Muscle layer of colon (tissue), 2 donors: ENCODE data around the gene SIK3.

Experiments
- H3K27ac ChIP-seq: one replicate; pipeline ENCODE4 v1.7.0; 2013; ENCODE audit warnings: low read depth, mild to moderate bottlenecking, low read length, moderate library complexity
- H3K27me3 ChIP-seq, 2 donors: one replicate each; pipeline ENCODE4 v1.7.0; 2013; ENCODE audit warnings: low read length in 2 of 2, mild to moderate bottlenecking in 2 of 2; ENCODE audit not compliant: insufficient read depth in 2 of 2, control insufficient read depth in 1 of 2
- H3K36me3 ChIP-seq: one replicate; pipeline ENCODE4 v1.7.0; 2013; ENCODE audit warnings: mild to moderate bottlenecking, low read length; ENCODE audit not compliant: insufficient read depth
- H3K4me1 ChIP-seq: one replicate; pipeline ENCODE4 v1.7.0; 2013; ENCODE audit warnings: mild to moderate bottlenecking, low read length; ENCODE audit not compliant: insufficient read depth
- H3K4me3 ChIP-seq, 2 donors: one replicate each; pipeline ENCODE4 v1.7.0; 2013; ENCODE audit warnings: low read length in 2 of 2, low read depth in 1 of 2, mild to moderate bottlenecking in 1 of 2, moderate library complexity in 1 of 2
- H3K9ac ChIP-seq: one replicate; pipeline ENCODE4 v1.7.0; 2013; ENCODE audit warnings: low read length
- H3K9me3 ChIP-seq: one replicate; pipeline ENCODE4 v1.7.0; 2013; ENCODE audit warnings: mild to moderate bottlenecking, low read length
- donor health status: abdominal sarcoma.
- donor health status: Adenocarcinoma of cecum.

The SIK3 gene

DNA sequence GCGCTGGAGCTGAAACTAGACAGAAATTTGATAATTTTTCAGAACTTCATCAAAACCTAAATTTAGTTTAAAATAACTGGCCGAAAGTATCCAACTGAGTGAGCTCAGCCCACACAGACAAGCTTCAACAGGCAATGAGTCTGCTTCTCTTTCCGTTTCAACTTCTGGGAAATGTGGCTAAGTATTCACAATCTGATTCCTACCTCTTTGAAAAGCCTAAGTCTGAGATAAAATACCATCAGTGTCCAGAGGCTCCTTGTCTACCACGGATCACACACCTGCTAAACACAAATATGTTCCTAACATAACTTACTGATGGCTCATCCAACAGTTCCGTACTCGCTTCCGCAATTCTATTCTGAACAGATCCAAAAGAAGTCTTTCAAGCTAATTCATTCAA is 8.5 kb downstream of the SIK3 start:
- no peak overlapping the region for H3K4me3 ChIP-seq
- H3K4me1 ChIP-seq = peaks cover 53% of the 10 kb centered on the region

DNA sequence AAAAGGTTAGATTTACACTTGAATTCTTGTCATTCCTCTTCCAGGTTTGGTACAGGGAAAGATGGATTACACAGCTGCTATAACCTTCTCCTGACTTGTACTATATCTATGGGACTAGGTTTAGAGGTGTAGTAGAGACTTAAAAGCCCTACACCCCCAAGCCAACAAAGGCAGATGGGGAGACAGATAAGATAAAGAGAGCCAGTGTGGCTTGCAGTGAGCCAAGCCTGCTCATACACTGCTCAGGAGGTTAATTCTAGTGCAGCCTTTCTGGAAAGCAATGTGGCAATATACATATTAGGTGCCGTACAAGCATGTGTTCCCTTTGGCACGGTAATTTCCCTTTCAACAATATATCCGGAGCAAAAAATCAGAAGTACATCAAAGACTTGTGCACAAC is 10.8 kb downstream of the SIK3 start:
- Histone ChIP-seq H3K27ac (no peak overlapping the region), H3K9me3 (no peaks in the 10 kb centered on the region), H3K36me3 (no peaks in the 10 kb centered on the region), H3K9ac (no peak overlapping the region), H3K4me1 (peaks cover 45% of the 10 kb centered on the region), H3K4me3 (no peak overlapping the region), H3K27me3 (no peaks in the 10 kb centered on the region)

More for the DNA sequence above, 8.5 kb downstream of the SIK3 start:
- Histone ChIP-seq H3K9me3 (no peaks in the 10 kb centered on the region), H3K27me3 (no peaks in the 10 kb centered on the region), H3K9ac (no peak overlapping the region), H3K36me3 (no peaks in the 10 kb centered on the region), H3K27ac (no peak overlapping the region)

DNA sequence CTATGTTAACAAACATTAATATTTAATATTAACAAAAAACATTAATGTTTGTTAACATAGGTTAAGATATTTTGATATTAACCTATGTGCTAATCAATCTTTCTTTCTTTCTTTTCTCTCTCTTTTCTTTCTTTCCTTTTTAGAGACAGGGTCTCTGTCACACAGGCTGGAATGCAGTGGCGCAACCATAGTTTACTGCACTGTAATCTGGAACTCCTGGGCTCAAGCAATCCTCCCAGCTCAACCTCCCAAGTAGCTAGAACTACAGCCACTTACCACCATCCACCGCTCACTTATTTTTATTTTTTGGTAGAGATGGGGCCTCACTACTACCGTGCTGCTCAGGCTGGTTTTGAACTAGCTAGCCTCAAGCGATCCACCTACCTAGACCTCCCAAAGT is 13.2 kb downstream of the SIK3 start:
- Histone ChIP-seq H3K9me3 (no peaks in the 10 kb centered on the region), H3K4me3 (no peak overlapping the region), H3K27ac (no peak overlapping the region), H3K9ac (no peak overlapping the region), H3K36me3 (no peaks in the 10 kb centered on the region), H3K27me3 (no peaks in the 10 kb centered on the region), H3K4me1 (peaks cover 32% of the 10 kb centered on the region)

DNA sequence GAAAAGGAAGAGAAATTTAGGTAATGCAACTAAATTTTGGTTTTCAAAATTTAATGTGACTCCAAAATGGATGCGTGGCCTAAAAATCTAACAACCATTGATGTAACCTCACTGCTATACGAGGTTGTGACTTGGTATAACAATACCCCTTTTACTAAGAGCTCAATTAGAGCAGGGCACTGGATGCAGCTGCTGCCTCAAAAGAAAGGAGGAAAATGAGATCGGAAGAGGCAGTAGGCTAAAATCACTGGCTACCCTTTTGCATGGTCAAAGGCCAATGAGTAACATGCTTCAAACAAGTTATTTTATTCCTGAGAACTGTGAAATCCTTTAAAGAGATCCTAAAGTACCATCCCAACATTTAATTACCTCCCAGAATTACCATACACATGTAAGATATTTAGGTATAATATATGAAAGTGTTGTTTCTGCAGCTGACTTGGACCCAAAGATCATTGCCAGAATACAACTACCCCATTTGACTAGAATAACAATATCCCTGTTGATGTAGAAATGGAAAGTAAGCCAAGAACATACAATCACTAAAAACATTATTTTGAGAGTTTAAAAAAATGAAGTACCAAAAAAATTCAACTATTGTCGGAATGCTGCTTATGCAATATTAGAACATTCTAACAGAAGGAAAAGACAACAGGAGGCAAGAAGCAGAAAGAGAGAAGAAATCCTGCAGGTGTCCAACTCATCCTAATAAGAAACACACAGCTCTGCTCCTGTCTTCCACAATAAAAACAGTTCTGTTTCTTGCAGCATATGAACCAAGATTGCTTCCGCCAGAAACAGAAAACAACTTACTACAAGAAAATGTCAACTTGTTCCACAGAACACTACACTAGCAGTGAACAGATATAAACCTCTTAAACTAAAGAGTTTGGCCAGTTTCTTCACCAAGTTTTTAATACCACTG is 15.0 kb downstream of the SIK3 start:
- Histone ChIP-seq H3K27ac (no peak overlapping the region), H3K4me1 (peaks cover 29% of the 10 kb centered on the region), H3K9ac (no peak overlapping the region)

DNA sequence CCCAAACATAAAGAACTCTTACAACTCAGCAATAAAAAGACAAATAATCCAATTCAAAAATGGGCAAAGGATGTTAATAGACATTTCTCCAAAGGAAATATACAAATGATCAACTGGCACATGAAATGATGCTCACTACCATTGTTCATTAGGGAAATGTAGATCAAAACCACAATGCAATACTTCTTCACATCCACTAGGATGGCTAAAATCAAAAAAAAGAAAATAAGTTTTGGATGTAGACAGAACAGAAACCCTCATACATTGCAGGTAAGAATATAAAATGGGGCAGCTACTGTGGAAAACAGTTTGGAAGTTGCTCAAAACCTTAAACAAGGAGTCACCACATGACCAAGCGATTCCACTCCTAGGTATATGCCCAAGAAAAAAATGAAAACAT is 16.3 kb downstream of the SIK3 start:
- H3K27me3 ChIP-seq = no peaks in the 10 kb centered on the region
- H3K9me3 ChIP-seq = no peaks in the 10 kb centered on the region
- H3K4me1 ChIP-seq = peaks cover 37% of the 10 kb centered on the region
- no peak overlapping the region for H3K9ac ChIP-seq
- H3K4me3 ChIP-seq = no peak overlapping the region
- H3K27ac ChIP-seq = no peak overlapping the region
- H3K36me3 ChIP-seq = no peaks in the 10 kb centered on the region

More for the DNA sequence above, 15.0 kb downstream of the SIK3 start:
- Histone ChIP-seq H3K36me3 (no peaks in the 10 kb centered on the region), H3K4me3 (no peak overlapping the region), H3K9me3 (no peaks in the 10 kb centered on the region), H3K27me3 (no peaks in the 10 kb centered on the region)

DNA sequence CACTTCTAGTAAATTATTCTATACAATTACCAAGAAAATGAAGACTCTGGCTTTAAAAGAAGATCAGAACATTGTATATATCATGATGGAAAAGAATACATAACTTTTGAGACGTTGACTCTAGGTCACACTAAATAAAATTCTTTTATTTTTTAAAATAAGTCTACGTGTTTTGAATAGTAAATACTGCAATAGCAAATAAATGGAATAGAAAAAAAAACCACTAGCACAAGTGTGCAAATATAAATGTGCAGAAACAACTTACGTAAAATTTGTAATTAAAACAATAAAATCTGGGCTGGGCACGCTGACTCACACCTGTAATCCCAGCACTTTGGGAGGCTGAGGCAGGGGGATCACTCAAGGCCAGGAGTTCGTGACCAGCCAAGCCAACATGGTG is 17.9 kb downstream of the SIK3 start:
- H3K9me3 ChIP-seq = no peaks in the 10 kb centered on the region
- no peaks in the 10 kb centered on the region for H3K27me3 ChIP-seq
- H3K4me3 ChIP-seq = no peak overlapping the region
- H3K36me3 ChIP-seq = no peaks in the 10 kb centered on the region
- H3K4me1 ChIP-seq = peaks cover 41% of the 10 kb centered on the region
- no peak overlapping the region for H3K9ac ChIP-seq
- H3K27ac ChIP-seq = no peak overlapping the region

DNA sequence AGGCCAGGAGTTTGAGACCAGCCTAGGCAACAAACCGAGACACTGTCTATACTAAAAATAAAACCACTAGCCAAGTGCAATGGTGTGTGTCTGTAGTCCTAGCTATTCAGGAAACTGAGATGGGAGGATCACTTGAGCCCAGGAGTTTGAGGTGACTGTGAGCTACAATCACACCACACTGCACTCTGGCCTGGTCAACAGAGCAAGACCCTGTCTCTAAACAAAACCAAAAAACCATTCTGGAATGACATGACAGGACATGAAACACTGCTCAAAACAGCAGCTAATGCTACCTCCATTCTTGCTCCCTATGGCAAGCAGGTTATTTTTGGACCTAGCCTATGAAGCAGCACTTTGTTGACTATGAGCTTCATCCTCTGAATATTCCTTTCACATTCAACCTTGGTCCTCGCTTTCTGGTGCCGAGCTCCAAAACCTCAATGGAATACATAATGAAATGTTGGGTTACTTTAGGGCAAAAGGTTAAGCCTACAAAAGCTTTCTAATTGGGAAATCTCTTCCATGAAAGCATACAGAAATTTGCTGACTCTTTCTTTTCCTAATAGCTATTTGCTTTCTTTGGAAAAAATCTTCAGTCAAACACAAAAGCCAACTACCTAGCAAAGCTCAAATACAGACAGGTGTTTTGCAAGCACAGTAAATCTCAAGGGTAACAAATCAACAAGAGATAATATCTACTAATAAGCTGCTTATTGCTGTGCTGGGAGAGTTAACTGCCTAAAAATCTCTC is 21.1 kb downstream of the SIK3 start:
- no peak overlapping the region for H3K4me3 ChIP-seq
- no peak overlapping the region for H3K27ac ChIP-seq
- H3K27me3 ChIP-seq = no peaks in the 10 kb centered on the region
- H3K9me3 ChIP-seq = no peaks in the 10 kb centered on the region
- no peak overlapping the region for H3K9ac ChIP-seq
- peaks cover 45% of the 10 kb centered on the region for H3K4me1 ChIP-seq
- H3K36me3 ChIP-seq = no peaks in the 10 kb centered on the region

DNA sequence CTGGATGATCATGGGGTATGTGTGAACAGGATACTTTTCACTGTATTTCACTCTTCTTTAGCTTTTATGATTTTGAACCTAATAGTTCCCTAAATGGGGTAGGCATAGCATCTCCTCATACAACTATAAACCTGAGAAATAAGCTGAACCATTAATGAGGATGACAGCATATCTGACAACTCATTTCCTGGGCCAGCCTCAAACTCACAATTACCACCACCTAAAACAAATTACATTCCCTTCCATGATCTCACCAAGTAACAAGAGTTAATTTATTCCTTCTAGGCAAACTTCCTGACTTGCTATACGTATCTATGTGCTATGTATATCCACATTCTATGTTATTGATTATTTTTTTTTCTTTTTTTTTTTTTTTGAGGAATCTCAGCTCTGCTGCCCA is 23.0 kb downstream of the SIK3 start:
- Histone ChIP-seq H3K4me1 (peaks cover 54% of the 10 kb centered on the region), H3K4me3 (no peak overlapping the region), H3K9me3 (no peaks in the 10 kb centered on the region), H3K36me3 (no peaks in the 10 kb centered on the region), H3K27ac (no peak overlapping the region), H3K27me3 (no peaks in the 10 kb centered on the region), H3K9ac (no peak overlapping the region)

DNA sequence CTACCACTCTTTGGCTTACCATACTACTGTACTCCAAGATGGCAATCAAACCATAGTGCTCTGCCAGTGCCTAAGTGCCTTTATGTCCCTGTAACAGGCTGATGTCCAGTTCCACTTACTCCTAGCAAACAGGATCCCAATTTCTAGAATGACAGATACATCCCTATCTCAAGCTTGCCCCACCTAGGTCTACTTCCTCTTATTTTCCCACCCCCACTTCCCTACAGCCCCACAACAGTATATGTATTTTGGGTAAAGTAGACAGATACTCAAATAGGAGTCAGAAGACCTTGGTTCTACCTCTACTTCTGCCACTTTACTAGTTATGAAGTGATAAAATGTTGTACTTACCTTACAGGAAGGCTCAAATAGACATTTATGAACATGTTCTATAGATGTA is 24.1 kb downstream of the SIK3 start:
- Histone ChIP-seq H3K9ac (no peak overlapping the region), H3K4me1 (peaks cover 61% of the 10 kb centered on the region), H3K4me3 (no peak overlapping the region), H3K27me3 (no peaks in the 10 kb centered on the region), H3K36me3 (no peaks in the 10 kb centered on the region), H3K9me3 (no peaks in the 10 kb centered on the region), H3K27ac (no peak overlapping the region)

DNA sequence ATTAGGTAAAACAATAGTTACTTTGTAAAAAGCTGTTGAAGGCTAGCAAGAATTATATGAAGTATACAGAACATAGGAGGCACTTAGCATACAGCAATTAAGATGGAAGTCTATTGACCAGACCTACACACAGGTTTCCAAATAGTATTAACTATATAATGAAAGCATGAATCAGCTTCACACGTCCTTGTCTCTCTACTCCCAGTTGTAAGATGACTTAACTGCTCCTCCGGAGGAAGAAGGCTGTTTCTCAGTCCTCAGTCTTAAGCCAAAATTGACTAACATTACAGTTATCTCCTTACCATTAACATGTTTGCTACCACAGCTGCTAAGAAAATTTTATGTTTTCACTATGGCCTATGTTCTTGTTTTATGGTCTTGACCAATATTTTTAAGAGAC is 24.7 kb downstream of the SIK3 start:
- Histone ChIP-seq H3K27me3 (no peaks in the 10 kb centered on the region), H3K36me3 (no peaks in the 10 kb centered on the region), H3K27ac (no peak overlapping the region), H3K9me3 (no peaks in the 10 kb centered on the region), H3K4me1 (peaks cover 61% of the 10 kb centered on the region), H3K9ac (no peak overlapping the region), H3K4me3 (no peak overlapping the region)

DNA sequence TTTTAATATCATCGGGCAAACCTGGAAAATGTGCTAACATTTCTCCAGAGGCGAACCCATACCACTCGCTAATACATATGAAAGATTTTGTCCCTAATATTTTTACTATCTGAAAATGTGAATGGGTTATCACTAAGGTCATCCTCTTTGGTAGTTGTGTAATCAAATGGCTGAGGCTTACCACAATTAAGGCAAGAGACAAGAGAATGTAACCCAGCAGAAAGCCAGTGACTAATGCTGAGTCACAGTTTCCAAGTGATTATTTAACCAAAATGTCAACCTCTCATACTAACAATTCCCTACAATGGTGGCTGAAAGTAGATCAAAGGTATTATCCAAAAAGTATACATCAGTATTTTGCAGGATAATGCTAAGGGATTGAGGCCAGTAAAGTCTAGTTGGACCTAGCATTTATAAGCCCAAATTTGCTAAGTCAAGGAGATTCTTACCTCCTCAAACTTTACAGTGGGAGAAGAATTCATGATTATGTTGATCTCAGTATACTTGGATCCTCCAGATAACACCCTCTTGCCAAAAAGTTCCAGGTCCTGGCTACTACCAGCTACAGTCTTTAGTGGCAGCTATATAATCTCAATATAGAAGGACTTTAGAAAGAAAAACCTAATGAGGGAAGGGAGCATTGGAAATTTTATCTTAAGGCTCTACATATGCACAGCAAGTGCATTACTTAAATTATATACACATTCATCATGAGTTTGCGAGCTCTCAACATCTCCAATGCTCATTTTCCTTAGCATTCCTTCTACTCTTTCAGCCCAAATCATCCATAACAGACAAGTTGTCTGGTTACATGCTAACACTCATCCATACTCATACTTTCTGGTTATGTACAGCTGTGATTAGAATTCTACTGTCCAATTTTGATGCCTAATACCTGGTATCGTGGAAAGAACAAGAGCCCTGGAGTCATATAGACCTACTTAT is 25.4 kb downstream of the SIK3 start:
- Histone ChIP-seq H3K27me3 (no peaks in the 10 kb centered on the region), H3K4me1 (peaks cover 57% of the 10 kb centered on the region), H3K36me3 (no peaks in the 10 kb centered on the region), H3K27ac (no peak overlapping the region), H3K4me3 (no peak overlapping the region), H3K9ac (no peak overlapping the region), H3K9me3 (no peaks in the 10 kb centered on the region)
